Ascending aorta (tissue), 2 donors: ENCODE data around the gene GRM8. TPM values are rescaled to one million over a fixed set of nuclear protein-coding genes. Genes with fewer than 3 reads are reported as not detected.
A peak's percentile ranks its signal among the peaks of the same experiment; 100 is the strongest.

ENCODE experiments used
- DNase-seq, 2 donors: peaks; one replicate each; pipeline ENCODE4 v3.0.0-alpha.2; 2019; ENCODE audit warnings: low spot score in 2 of 2
- H3K27ac ChIP-seq, 2 donors: fragments of 200-600 bp; sonication (generic); one replicate each; pipeline ENCODE4 v1.5.1; 2016 to 2017; ENCODE audit warnings: mild to moderate bottlenecking in 1 of 2
- H3K27me3 ChIP-seq: fragments of 200-600 bp; sonication (generic); one replicate; pipeline ENCODE4 v1.5.1; 2017
- H3K36me3 ChIP-seq, 2 donors: fragments of 200-600 bp; sonication (generic); one replicate each; pipeline ENCODE4 v1.5.1; 2016
- H3K4me1 ChIP-seq, 2 donors: fragments of 200-600 bp; sonication (generic); one replicate each; pipeline ENCODE4 v1.5.1; 2016 to 2017; ENCODE audit warnings: mild to moderate bottlenecking in 1 of 2
- H3K4me3 ChIP-seq, 2 donors: fragments of 200-600 bp; sonication (generic); one replicate each; pipeline ENCODE4 v1.5.1; 2016 to 2017; ENCODE audit warnings: mild to moderate bottlenecking in 1 of 2
- H3K9me3 ChIP-seq, 2 donors: fragments of 200-600 bp; sonication (generic); one replicate each; pipeline ENCODE4 v1.5.1; 2016
- intact Hi-C: fragments of 100-400 bp; cut with DNase I; formaldehyde crosslinking; loops from one replicate; pipeline ENCODE4 v1.15.1; 2023
- total RNA-seq: library from RNA; depleted of rRNA; stranded (reverse); fragments of >200 nt; gene quantifications from one replicate; pipeline ENCODE4 v1.1.0, GENCODE V29; 2016
- TF ChIP-seq, protein P1 (sequence below), 3 experiments: fragments of 200-600 bp in 2 of 3; fragments of 450-650 bp in 1 of 3; sonication (generic) in 2 of 3; IDR thresholded peaks; one replicate each; pipeline ENCODE4 v1.5.1; 2016 to 2019; ENCODE audit warnings: antibody characterized with exemption in 3 of 3, mild to moderate bottlenecking in 1 of 3, moderate library complexity in 1 of 3

The GRM8 gene
- total RNA-seq, 1 donor from 2014 or later, result not detected

DNA sequence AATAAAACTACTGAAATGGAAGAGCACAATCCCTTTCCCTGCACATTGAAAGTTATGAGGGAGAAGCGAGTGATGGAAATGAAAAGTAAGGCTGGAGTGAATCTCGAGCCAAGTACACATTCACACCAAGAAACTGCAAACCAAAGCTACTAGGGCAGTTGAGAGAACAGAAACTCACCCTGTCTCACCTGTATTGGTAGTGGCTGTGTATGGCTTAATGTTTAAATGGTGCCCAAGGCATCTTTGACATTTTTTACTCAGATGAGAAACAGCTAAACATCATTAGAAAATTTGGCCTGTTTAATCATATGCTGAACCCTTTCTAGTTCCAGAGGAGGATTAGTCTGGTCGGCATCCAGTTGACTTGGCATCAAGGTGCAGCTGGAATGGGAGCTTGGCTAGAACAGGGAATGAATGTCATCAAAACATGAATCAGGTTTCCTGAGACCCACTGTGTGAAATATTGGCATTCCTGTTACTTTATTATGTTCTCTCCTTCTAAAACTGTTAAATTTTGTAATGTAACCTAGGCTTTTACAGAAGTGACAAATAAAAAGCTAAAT is 840.8 kb downstream of the GRM8 start:
- TF ChIP-seq, protein P1, sequence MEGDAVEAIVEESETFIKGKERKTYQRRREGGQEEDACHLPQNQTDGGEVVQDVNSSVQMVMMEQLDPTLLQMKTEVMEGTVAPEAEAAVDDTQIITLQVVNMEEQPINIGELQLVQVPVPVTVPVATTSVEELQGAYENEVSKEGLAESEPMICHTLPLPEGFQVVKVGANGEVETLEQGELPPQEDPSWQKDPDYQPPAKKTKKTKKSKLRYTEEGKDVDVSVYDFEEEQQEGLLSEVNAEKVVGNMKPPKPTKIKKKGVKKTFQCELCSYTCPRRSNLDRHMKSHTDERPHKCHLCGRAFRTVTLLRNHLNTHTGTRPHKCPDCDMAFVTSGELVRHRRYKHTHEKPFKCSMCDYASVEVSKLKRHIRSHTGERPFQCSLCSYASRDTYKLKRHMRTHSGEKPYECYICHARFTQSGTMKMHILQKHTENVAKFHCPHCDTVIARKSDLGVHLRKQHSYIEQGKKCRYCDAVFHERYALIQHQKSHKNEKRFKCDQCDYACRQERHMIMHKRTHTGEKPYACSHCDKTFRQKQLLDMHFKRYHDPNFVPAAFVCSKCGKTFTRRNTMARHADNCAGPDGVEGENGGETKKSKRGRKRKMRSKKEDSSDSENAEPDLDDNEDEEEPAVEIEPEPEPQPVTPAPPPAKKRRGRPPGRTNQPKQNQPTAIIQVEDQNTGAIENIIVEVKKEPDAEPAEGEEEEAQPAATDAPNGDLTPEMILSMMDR (IDR thresholded peaks at IDR 0.05), result no peak
- no peak for DNase-seq
- no peaks in the 10 kb centered on the region for H3K9me3 ChIP-seq
- no peak overlapping the region for H3K27ac ChIP-seq
- intact Hi-C loops, result no loop called here
- no peaks in the 10 kb centered on the region for H3K4me1 ChIP-seq
- no peak overlapping the region for H3K4me3 ChIP-seq
- H3K36me3 ChIP-seq, result no peaks in the 10 kb centered on the region
- no peaks in the 10 kb centered on the region for H3K27me3 ChIP-seq

DNA sequence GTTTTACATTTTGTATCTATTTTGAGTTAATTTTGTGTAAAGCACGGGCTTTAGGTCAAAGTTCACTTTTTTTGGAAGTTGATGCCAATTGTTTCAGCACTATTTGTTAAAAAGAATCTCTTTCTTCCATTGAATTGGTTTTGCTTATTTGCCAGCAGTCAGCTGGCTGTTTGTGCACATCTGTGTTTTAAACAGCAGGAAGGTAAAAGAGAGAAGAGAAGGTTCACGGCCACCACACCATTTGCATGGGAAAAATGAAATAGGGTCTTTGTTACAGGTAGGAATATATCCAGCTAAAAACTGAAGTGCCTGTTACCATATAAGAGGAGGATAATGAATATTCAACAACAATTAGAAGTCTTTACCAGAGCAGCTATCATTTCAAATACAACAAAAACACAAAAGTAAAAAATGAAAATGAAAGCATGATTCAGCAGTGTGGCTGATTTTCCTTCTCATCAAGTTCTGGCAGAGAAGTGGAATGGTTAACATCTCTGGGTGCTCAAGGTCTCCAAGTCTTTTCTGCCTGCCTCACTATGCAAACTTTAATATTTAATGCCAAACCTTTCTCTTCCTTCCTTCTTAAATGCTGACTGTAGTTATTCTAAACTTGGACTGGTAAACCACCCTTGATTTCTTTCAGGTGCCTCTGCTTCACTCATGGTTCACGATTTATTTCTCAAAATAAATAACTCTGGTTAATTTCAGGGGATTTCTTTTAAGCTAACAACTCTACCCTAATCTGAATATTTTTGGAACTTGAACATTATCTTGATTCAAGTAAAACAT is 841.5 kb downstream of the GRM8 start:
- H3K27me3 ChIP-seq, result no peaks in the 10 kb centered on the region
- TF ChIP-seq, protein P1 (IDR thresholded peaks at IDR 0.05), result no peak
- intact Hi-C loops, result no loop called here
- no peaks in the 10 kb centered on the region for H3K9me3 ChIP-seq
- no peaks in the 10 kb centered on the region for H3K36me3 ChIP-seq
- peak overlapping the region in 1 of 2 donors; percentile 13 for H3K4me3 ChIP-seq
- DNase-seq, result no peak
- no peak overlapping the region for H3K27ac ChIP-seq
- H3K4me1 ChIP-seq, result no peaks in the 10 kb centered on the region

DNA sequence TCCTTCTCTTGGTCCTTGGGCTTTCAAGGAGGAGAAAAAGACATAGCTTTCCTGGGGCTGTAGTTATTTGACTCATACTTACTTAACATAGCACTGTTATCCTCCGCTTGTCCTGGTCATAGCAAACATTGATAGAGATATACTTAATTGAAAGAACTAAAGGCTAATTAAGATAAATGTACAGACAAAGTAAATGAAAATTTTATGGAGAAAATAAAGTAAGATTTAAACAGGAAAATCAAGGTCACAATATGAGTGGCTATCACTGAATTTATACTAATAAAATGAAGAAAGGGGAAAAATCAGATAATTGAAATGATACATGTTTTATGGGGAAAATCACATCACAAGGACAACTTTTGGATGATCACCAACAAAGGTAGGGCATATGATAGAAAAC is 849.7 kb downstream of the GRM8 start:
- intact Hi-C loops, result no loop called here
- Histone ChIP-seq H3K9me3 (no peaks in the 10 kb centered on the region), H3K36me3 (no peaks in the 10 kb centered on the region), H3K4me3 (no peak overlapping the region), H3K4me1 (no peaks in the 10 kb centered on the region), H3K27ac (no peak overlapping the region), H3K27me3 (no peaks in the 10 kb centered on the region)
- TF ChIP-seq, protein P1 (IDR thresholded peaks at IDR 0.05), result no peak
- DNase-seq, result no peak

DNA sequence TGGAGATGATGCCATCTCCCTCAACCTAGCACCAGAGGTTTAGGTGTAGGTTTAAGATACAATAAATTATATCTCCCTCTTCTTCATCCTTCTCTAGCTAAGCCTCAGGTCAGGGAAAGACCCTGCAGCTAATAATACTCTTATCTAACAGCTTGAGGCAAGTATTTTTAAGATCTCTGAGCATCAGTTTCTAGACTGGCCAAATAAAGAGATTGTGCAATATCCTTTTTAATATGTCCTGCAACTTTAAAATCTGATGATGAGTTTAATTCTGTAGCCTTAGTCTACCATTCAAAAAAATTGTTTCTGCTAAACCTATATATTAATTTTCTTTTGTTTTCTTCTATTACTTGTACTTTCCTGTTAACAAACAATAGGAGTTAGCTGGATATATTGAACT is 850.8 kb downstream of the GRM8 start:
- no peak overlapping the region for H3K27ac ChIP-seq
- intact Hi-C loops, result no loop called here
- H3K27me3 ChIP-seq, result no peaks in the 10 kb centered on the region
- H3K4me1 ChIP-seq, result no peaks in the 10 kb centered on the region
- H3K9me3 ChIP-seq, result no peaks in the 10 kb centered on the region
- no peak overlapping the region for H3K4me3 ChIP-seq
- TF ChIP-seq, protein P1 (IDR thresholded peaks at IDR 0.05), result no peak
- DNase-seq, result no peak
- no peaks in the 10 kb centered on the region for H3K36me3 ChIP-seq

DNA sequence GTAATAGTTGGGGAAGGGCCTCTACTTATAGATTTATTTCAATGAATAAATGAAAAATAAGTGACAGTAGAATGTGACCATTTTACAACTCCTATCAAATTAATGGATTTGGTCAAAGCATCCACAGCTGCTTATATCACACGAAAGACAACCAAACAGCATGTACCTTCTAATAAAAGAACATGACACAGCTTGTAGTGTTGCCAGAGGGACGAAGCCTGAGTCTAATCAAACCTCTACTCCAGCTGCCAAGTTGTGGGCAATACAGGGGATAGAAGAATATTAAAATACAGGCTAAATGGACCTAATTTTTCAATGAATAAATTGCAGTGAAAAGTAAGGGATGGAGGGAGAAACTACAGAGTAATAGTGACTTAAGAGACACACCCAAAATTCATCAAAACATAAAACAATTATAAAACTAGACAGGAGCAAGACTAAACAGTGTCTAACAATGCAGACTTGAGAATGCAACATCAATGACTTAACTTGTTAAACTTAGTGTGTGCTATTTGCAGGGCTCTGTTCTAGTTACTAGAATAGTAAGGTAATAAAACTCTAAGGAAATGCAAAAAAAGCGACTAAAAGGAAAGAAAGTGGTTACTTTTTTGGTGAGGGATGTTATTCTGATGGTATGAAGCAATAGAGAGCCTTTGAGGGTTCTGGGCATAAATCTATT is 853.8 kb downstream of the GRM8 start:
- TF ChIP-seq, protein P1 (IDR thresholded peaks at IDR 0.05), result no peak
- H3K4me3 ChIP-seq, result no peak overlapping the region
- no peaks in the 10 kb centered on the region for H3K36me3 ChIP-seq
- no peaks in the 10 kb centered on the region for H3K9me3 ChIP-seq
- DNase-seq, result no peak
- intact Hi-C loops, result no loop called here
- no peak overlapping the region for H3K27ac ChIP-seq
- H3K27me3 ChIP-seq, result no peaks in the 10 kb centered on the region
- no peaks in the 10 kb centered on the region for H3K4me1 ChIP-seq
